Colonic mucosa (tissue), 4 donors: ENCODE results near the gene KMT5C. TPM values are rescaled to one million over a fixed set of nuclear protein-coding genes. Genes with fewer than 3 reads are reported as not detected.

Experiments used
- DNase-seq: peaks from one replicate; pipeline ENCODE4 v3.0.0-alpha.2; 2020
- H3K27ac ChIP-seq: fragments of 200-600 bp; one replicate; pipeline ENCODE4 v1.8.0; 2021
- H3K27me3 ChIP-seq: fragments of 200-600 bp; one replicate; pipeline ENCODE4 v1.8.0; 2021
- H3K36me3 ChIP-seq: fragments of 200-600 bp; one replicate; pipeline ENCODE4 v1.8.0; 2021
- H3K4me1 ChIP-seq: fragments of 200-600 bp; one replicate; pipeline ENCODE4 v1.8.0; 2021; ENCODE audit warnings: mild to moderate bottlenecking
- H3K4me3 ChIP-seq: fragments of 200-600 bp; one replicate; pipeline ENCODE4 v1.8.0; 2021
- H3K9ac ChIP-seq, 2 donors: one replicate each; pipeline ENCODE4 v1.7.0; 2013; ENCODE audit warnings: control low read depth in 2 of 2, low read depth in 2 of 2, low read length in 2 of 2
- H3K9me3 ChIP-seq: fragments of 200-600 bp; one replicate; pipeline ENCODE4 v1.8.0; 2021
- CTCF ChIP-seq: fragments of 200-600 bp; IDR thresholded peaks from one replicate; pipeline ENCODE4 v1.8.0; 2022; ENCODE audit warnings: antibody characterized with exemption, mild to moderate bottlenecking
- intact Hi-C: fragments of 100-400 bp; cut with DNase I; formaldehyde crosslinking; loops from one replicate; pipeline ENCODE4 v1.14.1; 2022
- total RNA-seq, 2 donors: library from RNA; stranded (reverse); fragmentation: NEBNext Ultra II Directional in 1 of 2; extraction: Animal tissue kit (Norgen Biotek cat#: 25700) in 1 of 2; gene quantifications; one replicate each; pipeline ENCODE4 v1.2.1, GENCODE V29; 2021
- donor health status: healthy.
- donor health status: DM: no; HTN: no; CAD: no.
- donor health status: DM: no; HTN: no; CAD: no.

Gene KMT5C
- total RNA-seq, 2 donors from 2014 or later: 14.9 to 24.9 TPM

GRCh38 chr19:55384131-55384919, 44.6 kb downstream of the KMT5C start, which contains the start of gene TMEM238:
Gene TMEM238, minus strand, starts transcription at chr19:55384292. Its CDS starts 33 bp downstream, at chr19:55384259.
- Histone ChIP-seq H3K4me1 (peaks cover 23% of the 10 kb centered on the region), H3K9me3 (no peaks in the 10 kb centered on the region), H3K36me3 (peaks cover 20% of the 10 kb centered on the region), H3K4me3 (peak within 1 kb of the TSS; percentile 73), H3K27me3 (no peaks in the 10 kb centered on the region), H3K27ac (peak within 1 kb of the TSS; percentile 94), H3K9ac (peak within 1 kb of the TSS; percentile 94 to 95)
- intact Hi-C loops: no loop called here
- peak; percentile 83 for DNase-seq
- no peak for TF ChIP-seq CTCF

- peak overlapping the region; percentile 94 to 95 for H3K9ac ChIP-seq
- no peaks in the 10 kb centered on the region for H3K27me3 ChIP-seq
- peaks cover 24% of the 10 kb centered on the region for H3K36me3 ChIP-seq
- peaks cover 23% of the 10 kb centered on the region for H3K4me1 ChIP-seq
- no peak for TF ChIP-seq CTCF
- no peaks in the 10 kb centered on the region for H3K9me3 ChIP-seq
- H3K27ac ChIP-seq: peak overlapping the region; percentile 94
- peak; percentile 99 for DNase-seq
- intact Hi-C loops: no loop called here
- peak overlapping the region; percentile 73 for H3K4me3 ChIP-seq
Observed at GRCh38 chr19:55384920-55385723, 45.4 kb downstream of the KMT5C start.

GRCh38 chr19:55385724-55386492, 46.2 kb downstream of the KMT5C start, which contains the start of gene RPL28:
Gene RPL28, plus strand, starts transcription at chr19:55385932. Its CDS starts 426 bp downstream, at chr19:55386358.
- peak within 1 kb of the TSS; percentile 94 for H3K27ac ChIP-seq
- no peaks in the 10 kb centered on the region for H3K27me3 ChIP-seq
- intact Hi-C loops: no loop called here
- H3K36me3 ChIP-seq: peaks cover 24% of the 10 kb centered on the region
- no peaks in the 10 kb centered on the region for H3K9me3 ChIP-seq
- H3K4me3 ChIP-seq: peak within 1 kb of the TSS; percentile 73
- H3K9ac ChIP-seq: peak within 1 kb of the TSS; percentile 94 to 95
- peak; percentile 99 for DNase-seq
- H3K4me1 ChIP-seq: peaks cover 23% of the 10 kb centered on the region
- no peak for TF ChIP-seq CTCF

- H3K36me3 ChIP-seq: peaks cover 24% of the 10 kb centered on the region
- peak overlapping the region; percentile 84 to 95 for H3K9ac ChIP-seq
- H3K27me3 ChIP-seq: no peaks in the 10 kb centered on the region
- no peak for TF ChIP-seq CTCF
- intact Hi-C loops: no loop called here
- no peaks in the 10 kb centered on the region for H3K9me3 ChIP-seq
- H3K4me1 ChIP-seq: peaks cover 23% of the 10 kb centered on the region
- peak overlapping the region; percentile 73 for H3K4me3 ChIP-seq
- H3K27ac ChIP-seq: peak overlapping the region; percentile 94
- no peak for DNase-seq
Observed at GRCh38 chr19:55386493-55386971, 46.9 kb downstream of the KMT5C start.
